Measurements from ENCODE around the gene TNS3. TPM values are rescaled to one million over a fixed set of nuclear protein-coding genes. Genes with fewer than 3 reads are reported as not detected.

TNS3 gene
- total RNA-seq, 1 donor from 2014 or later = 30.3 TPM

DNA sequence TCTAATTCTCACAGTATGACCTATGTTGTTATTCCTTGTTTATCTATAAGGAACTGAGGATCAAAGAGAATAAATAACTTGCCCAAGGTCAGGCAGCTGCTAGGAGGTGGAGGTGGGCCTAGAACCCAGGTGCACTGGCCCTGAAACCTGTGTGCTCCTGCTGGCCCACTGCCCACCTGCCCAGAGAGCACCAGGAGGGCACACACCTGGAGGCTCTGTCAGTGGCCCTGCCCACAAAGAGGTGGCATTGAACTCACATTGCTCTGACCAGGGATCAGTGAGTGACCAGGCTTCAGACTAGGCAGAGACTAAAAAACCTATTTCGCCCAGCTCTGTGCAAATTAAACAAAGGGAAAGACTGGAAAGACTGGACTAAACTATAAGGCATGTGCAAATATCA, 210.6 kb downstream of the TNS3 start:
- ChIA-PET CTCF (no interaction called here), POLR2A (no interaction called here)
- Mint-ChIP-seq H3K4me3 (no peak overlapping the region), H3K27me3 (no peaks in the 10 kb centered on the region), H3K4me1 (no peaks in the 10 kb centered on the region), H3K36me3 (ENCODE audit: low read depth) (peaks cover 48% of the 10 kb centered on the region), H3K27ac (no peak overlapping the region), H3K9me3 (no peaks in the 10 kb centered on the region)
- ATAC-seq (ENCODE audit: low read depth) = no peak
- no peak for DNase-seq
- TF ChIP-seq, protein P1, sequence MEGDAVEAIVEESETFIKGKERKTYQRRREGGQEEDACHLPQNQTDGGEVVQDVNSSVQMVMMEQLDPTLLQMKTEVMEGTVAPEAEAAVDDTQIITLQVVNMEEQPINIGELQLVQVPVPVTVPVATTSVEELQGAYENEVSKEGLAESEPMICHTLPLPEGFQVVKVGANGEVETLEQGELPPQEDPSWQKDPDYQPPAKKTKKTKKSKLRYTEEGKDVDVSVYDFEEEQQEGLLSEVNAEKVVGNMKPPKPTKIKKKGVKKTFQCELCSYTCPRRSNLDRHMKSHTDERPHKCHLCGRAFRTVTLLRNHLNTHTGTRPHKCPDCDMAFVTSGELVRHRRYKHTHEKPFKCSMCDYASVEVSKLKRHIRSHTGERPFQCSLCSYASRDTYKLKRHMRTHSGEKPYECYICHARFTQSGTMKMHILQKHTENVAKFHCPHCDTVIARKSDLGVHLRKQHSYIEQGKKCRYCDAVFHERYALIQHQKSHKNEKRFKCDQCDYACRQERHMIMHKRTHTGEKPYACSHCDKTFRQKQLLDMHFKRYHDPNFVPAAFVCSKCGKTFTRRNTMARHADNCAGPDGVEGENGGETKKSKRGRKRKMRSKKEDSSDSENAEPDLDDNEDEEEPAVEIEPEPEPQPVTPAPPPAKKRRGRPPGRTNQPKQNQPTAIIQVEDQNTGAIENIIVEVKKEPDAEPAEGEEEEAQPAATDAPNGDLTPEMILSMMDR (IDR thresholded peaks at IDR 0.05) = no peak
- intact Hi-C loops (cut with micrococcal nuclease) = no loop called here

DNA sequence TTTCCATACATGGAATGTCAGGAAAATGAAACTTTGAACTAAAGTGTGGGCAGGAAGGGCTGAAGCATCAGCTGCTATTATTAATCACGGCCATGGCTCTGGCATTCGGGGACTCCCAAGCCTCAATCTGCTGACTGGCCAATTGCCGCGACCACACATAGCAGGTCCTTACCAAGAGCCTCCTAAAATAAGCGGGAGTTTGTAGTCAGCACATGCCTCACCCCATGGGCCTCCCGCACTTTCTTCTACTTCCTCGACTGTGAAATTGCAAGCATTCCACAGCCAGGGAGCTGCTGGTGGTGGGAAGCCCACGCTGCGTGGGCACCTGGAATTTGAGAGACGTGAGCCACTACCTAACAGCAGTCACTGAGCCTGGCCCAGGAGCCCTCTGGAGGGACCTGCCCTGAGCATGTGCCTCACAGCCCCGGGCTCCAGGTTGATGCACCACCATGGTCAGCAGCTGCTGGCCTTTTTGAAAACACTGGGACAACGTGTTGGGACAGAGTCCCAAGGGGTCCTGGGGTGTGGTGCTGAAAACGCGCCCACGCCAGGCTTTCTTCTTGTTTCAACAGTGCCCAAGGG, 211.4 kb downstream of the TNS3 start:
- Mint-ChIP-seq H3K4me3 (no peak overlapping the region), H3K27ac (no peak overlapping the region), H3K9me3 (no peaks in the 10 kb centered on the region), H3K27me3 (no peaks in the 10 kb centered on the region), H3K4me1 (no peaks in the 10 kb centered on the region), H3K36me3 (ENCODE audit: low read depth) (peaks cover 40% of the 10 kb centered on the region)
- ATAC-seq (ENCODE audit: low read depth) (no peak), DNase-seq (no peak)
- TF ChIP-seq, protein P1 (IDR thresholded peaks at IDR 0.05) = no peak
- intact Hi-C loops (cut with micrococcal nuclease) = no loop called here
- CTCF ChIA-PET = no interaction called here
- POLR2A ChIA-PET = no interaction called here

DNA sequence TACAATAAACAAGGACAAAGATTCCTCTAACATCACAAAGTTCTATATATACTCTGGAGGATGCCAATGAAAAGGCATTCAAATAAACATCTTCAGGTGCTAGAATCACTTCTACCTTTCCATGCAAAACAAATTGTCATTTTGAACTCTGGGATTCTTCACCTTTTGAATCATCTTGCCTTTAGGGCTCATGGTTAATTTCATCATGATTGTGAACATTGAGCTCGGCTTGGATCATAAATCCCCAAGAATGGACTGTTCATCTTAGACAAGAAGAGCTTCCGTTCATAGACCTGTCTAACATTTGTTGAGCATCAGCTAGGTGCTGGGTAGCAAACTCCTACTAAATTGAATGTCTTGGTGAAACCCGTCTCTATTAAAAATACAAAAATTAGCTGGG, 212.2 kb downstream of the TNS3 start:
- no peak for ATAC-seq (ENCODE audit: low read depth)
- Mint-ChIP-seq H3K4me3 (no peak overlapping the region), H3K36me3 (ENCODE audit: low read depth) (peaks cover 36% of the 10 kb centered on the region), H3K27ac (no peak overlapping the region), H3K27me3 (no peaks in the 10 kb centered on the region), H3K9me3 (no peaks in the 10 kb centered on the region), H3K4me1 (no peaks in the 10 kb centered on the region)
- DNase-seq = no peak
- TF ChIP-seq, protein P1 (IDR thresholded peaks at IDR 0.05) = no peak
- ChIA-PET CTCF (no interaction called here), POLR2A (no interaction called here)
- intact Hi-C loops (cut with micrococcal nuclease) = no loop called here

DNA sequence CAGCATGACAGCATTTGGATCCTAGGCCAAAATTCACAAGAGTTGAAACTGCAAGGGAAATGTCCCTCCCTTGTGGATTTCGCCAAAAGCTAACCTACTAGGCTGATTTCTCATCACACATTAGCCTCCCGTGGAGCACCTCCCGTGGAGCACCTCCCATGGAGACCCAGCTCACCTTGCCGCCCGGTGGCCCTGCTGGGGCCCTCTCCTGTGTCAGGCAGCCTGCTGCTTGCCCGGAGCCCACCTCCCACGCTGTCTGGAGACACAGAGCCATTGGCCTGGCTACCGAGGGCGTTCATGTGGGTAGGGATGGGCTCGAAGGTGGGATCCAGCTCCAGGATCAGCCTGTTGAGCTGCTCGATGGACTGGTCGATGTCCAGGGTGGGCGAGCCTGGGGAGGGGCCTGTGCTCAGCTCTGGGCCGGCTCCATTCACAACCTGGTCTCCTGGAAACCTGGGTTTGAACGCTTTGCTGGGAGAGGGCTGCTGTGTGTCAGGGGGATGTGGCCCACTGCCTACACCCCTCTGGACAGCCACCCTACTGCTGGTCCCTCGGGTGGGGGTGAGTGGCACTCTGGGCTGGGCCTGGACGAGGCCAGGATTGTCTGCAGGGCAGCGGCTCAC, 213.6 kb downstream of the TNS3 start:
- Mint-ChIP-seq H3K27me3 (no peaks in the 10 kb centered on the region), H3K4me1 (no peaks in the 10 kb centered on the region), H3K9me3 (no peaks in the 10 kb centered on the region), H3K27ac (no peak overlapping the region), H3K36me3 (ENCODE audit: low read depth) (peaks cover 36% of the 10 kb centered on the region), H3K4me3 (no peak overlapping the region)
- TF ChIP-seq, protein P1 (IDR thresholded peaks at IDR 0.05) = no peak
- intact Hi-C loops (cut with micrococcal nuclease) = no loop called here
- ATAC-seq (ENCODE audit: low read depth) (no peak), DNase-seq (no peak)
- ChIA-PET POLR2A (no interaction called here), CTCF (no interaction called here)

DNA sequence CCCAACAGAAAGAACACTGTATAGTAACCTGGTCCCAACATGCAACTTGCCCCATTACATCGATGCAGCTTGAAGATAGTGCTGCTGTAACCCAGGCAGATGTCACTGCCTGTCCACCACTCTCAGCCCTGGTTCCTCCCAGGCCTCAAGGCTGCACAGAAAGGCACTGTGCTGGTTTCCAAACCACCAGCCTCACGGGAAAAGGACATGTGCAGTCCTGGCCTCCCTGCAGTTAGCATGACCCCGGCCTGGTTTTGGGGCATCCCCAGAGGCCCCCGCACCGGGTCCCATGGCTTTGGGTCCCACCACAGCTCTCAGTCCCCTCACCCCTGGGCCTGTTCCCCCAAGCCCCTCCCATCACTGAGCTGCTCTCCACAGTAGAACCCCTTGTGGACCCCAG, 214.5 kb downstream of the TNS3 start:
- TF ChIP-seq, protein P1 (IDR thresholded peaks at IDR 0.05) = no peak
- ATAC-seq (ENCODE audit: low read depth) (no peak), DNase-seq (no peak)
- Mint-ChIP-seq H3K27me3 (no peaks in the 10 kb centered on the region), H3K27ac (no peak overlapping the region), H3K4me3 (no peak overlapping the region), H3K9me3 (no peaks in the 10 kb centered on the region), H3K4me1 (no peaks in the 10 kb centered on the region), H3K36me3 (ENCODE audit: low read depth) (peaks cover 36% of the 10 kb centered on the region)
- ChIA-PET CTCF (no interaction called here), POLR2A (no interaction called here)
- intact Hi-C loops (cut with micrococcal nuclease) = no loop called here

Measured in activated B cell treated with CpG ODN at 0.5 μM for 24 hours (primary cell).